ENCODE measurements around the gene PPM1A. TPM values are rescaled to one million over a fixed set of nuclear protein-coding genes. Genes with fewer than 3 reads are reported as not detected.
A peak's percentile ranks its signal among the peaks of the same experiment; 100 is the strongest.

PPM1A gene
- total and polyA plus RNA-seq, 2 experiments from 2014 or later = 29.8 to 34.1 TPM

DNA sequence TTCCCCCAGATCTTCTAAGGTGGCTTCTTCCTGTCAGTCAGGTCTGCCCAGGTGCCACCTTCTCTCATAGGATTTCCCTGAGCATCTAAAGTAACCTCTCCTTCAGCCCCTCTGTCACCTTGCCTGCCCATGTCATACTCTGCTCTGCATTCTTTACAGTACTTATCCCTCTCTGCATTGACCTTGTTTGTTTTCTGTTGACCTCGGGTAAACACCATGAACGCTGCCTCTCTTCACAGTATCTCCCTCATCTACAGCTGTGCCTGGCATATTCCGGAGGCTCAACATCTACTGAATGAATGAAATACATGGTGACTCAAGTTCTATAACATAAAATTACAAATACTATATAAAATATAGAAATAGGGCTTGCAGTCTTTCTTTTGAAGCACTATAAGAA, 10.1 kb upstream of the PPM1A start (continued):
- TF ChIP-seq JUNB (IDR thresholded peaks at IDR 0.05; ENCODE audit: unreplicated experiment) (no peak), POLR2AphosphoS5 (IDR thresholded peaks at IDR 0.05; ENCODE audit: low read depth) (no peak)

DNA sequence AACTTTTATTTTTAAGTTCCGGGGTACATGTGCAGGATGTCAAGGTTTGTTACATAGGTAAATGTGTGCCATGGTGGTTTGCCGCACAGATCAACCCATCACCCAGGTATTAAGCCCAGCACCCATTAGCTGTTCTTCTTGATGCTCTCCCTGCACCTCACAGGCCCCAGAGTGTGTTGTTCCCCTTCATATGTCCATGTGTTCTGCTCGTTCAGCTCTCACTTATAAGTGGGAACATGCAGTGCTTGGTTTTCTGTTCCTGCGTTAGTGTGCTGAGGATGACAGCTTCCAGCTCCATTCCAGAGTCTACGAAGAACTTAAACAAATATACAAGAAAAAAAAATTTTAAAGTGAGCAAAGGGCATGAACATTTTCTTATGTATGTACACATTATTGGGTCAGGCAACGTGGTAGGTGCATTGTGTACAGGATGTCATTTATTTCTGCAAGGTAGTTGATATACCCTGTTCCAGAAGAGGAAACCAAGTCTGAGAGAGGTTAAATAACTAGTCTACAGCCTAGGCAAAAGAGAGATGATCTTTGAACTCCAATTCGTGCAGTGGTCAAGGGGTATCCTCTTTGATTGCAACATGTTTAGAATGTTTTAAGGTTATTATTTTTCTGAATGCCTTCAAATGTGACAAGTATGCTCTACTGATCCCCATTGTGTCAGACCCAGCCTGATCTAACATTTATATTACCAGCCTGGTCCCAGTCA, 8.7 kb upstream of the PPM1A start:
- no peaks in the 10 kb centered on the region for H4K20me1 ChIP-seq (replicated peaks; ENCODE audit: insufficient read depth)
- no peaks in the 10 kb centered on the region for H3K36me3 ChIP-seq (ENCODE audit: insufficient read depth)
- H3K27me3 Mint-ChIP-seq (ENCODE audit: insufficient read depth, low read depth, poor library complexity) = peaks cover 1% of the 10 kb centered on the region
- no peak for ATAC-seq
- H3K4me1 ChIP-seq (ENCODE audit: insufficient read depth) = peaks cover 15% of the 10 kb centered on the region
- no peaks in the 10 kb centered on the region for H3K79me2 ChIP-seq (replicated peaks; ENCODE audit: insufficient read depth)
- no peak overlapping the region for H3K27ac Mint-ChIP-seq
- no peak for TF ChIP-seq ZNF114 (CRISPR knock-in tag; IDR thresholded peaks at IDR 0.05)
- no peak for TF ChIP-seq EZH2phosphoT487 (IDR thresholded peaks at IDR 0.05; ENCODE audit: unreplicated experiment)
- TF ChIP-seq POLR2AphosphoS5 (IDR thresholded peaks at IDR 0.05; ENCODE audit: low read depth) = no peak
- no peak for TF ChIP-seq ZNF331 (CRISPR knock-in tag; IDR thresholded peaks at IDR 0.05; ENCODE audit: low read depth)
- TF ChIP-seq STAT1 (IDR thresholded peaks at IDR 0.05; ENCODE audit: unreplicated experiment) = no peak
- TF ChIP-seq, protein P1, sequence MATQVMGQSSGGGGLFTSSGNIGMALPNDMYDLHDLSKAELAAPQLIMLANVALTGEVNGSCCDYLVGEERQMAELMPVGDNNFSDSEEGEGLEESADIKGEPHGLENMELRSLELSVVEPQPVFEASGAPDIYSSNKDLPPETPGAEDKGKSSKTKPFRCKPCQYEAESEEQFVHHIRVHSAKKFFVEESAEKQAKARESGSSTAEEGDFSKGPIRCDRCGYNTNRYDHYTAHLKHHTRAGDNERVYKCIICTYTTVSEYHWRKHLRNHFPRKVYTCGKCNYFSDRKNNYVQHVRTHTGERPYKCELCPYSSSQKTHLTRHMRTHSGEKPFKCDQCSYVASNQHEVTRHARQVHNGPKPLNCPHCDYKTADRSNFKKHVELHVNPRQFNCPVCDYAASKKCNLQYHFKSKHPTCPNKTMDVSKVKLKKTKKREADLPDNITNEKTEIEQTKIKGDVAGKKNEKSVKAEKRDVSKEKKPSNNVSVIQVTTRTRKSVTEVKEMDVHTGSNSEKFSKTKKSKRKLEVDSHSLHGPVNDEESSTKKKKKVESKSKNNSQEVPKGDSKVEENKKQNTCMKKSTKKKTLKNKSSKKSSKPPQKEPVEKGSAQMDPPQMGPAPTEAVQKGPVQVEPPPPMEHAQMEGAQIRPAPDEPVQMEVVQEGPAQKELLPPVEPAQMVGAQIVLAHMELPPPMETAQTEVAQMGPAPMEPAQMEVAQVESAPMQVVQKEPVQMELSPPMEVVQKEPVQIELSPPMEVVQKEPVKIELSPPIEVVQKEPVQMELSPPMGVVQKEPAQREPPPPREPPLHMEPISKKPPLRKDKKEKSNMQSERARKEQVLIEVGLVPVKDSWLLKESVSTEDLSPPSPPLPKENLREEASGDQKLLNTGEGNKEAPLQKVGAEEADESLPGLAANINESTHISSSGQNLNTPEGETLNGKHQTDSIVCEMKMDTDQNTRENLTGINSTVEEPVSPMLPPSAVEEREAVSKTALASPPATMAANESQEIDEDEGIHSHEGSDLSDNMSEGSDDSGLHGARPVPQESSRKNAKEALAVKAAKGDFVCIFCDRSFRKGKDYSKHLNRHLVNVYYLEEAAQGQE (IDR thresholded peaks at IDR 0.05; ENCODE audit: unreplicated experiment) = no peak
- TF ChIP-seq, protein P2, sequence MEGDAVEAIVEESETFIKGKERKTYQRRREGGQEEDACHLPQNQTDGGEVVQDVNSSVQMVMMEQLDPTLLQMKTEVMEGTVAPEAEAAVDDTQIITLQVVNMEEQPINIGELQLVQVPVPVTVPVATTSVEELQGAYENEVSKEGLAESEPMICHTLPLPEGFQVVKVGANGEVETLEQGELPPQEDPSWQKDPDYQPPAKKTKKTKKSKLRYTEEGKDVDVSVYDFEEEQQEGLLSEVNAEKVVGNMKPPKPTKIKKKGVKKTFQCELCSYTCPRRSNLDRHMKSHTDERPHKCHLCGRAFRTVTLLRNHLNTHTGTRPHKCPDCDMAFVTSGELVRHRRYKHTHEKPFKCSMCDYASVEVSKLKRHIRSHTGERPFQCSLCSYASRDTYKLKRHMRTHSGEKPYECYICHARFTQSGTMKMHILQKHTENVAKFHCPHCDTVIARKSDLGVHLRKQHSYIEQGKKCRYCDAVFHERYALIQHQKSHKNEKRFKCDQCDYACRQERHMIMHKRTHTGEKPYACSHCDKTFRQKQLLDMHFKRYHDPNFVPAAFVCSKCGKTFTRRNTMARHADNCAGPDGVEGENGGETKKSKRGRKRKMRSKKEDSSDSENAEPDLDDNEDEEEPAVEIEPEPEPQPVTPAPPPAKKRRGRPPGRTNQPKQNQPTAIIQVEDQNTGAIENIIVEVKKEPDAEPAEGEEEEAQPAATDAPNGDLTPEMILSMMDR (conservative IDR thresholded peaks at IDR 0.05; ENCODE audit: low read depth in 2 of 2) = no peak
- no peak overlapping the region for H3K4me3 ChIP-seq
- peaks cover 12% of the 10 kb centered on the region for H3K4me1 Mint-ChIP-seq
- H3K27ac ChIP-seq (ENCODE audit: low read depth) = no peak overlapping the region
- H3K27me3 ChIP-seq (ENCODE audit: insufficient read depth) = no peaks in the 10 kb centered on the region
- no peak for DNase-seq (ENCODE audit: low spot score)
- H3K36me3 Mint-ChIP-seq (ENCODE audit: low read depth) = no peaks in the 10 kb centered on the region
- no peaks in the 10 kb centered on the region for H3K9me3 Mint-ChIP-seq
- H3K4me3 Mint-ChIP-seq = no peak overlapping the region
- H3K4me2 ChIP-seq = 0 out of 2 replicates have a peak overlapping the region, but pooled peaks have one; percentile 31
- 0 out of 2 replicates have a peak, but pooled peaks cover 3% of the 10 kb centered on the region for H3K9me2 ChIP-seq (ENCODE audit: insufficient read depth)
- H2AFZ ChIP-seq = peak overlapping the region; percentile 95; the same call in 1 of the 2 replicates
- no peaks in the 10 kb centered on the region for H3F3A ChIP-seq (replicated peaks; ENCODE audit: low read depth)

Measured in GM23338 (cell line).